HepG2 (cell line): ENCODE data around the gene UBALD1. TPM values are rescaled to one million over a fixed set of nuclear protein-coding genes. Genes with fewer than 3 reads are reported as not detected.

Experiments used
- ATM ChIP-seq: fragments of 450-650 bp; IDR thresholded peaks from 2 replicates; pipeline ENCODE4 v1.7.1; 2017; ENCODE audit warnings: mild to moderate bottlenecking, borderline replicate concordance
- FOXK2 ChIP-seq: fragments of 450-650 bp; IDR thresholded peaks from 2 replicates; pipeline ENCODE4 v1.6.1; 2016
- FOXP1 ChIP-seq, 2 experiments: fragments of 450-650 bp in 1 of 2; IDR thresholded peaks; 2 replicates each; pipeline ENCODE4 v1.6.1; 2017 to 2018; ENCODE audit warnings: antibody characterized with exemption in 1 of 2
- HNRNPL ChIP-seq: fragments of 200-400 bp; formaldehyde crosslinking; IDR thresholded peaks from 2 replicates; pipeline ENCODE4 v1.6.1; 2017; ENCODE audit warnings: mild to moderate bottlenecking, low read depth, low read length
- KDM6A ChIP-seq: IDR thresholded peaks from 2 replicates; pipeline ENCODE4 v1.6.1; 2016; ENCODE audit warnings: low read depth
- KLF16 ChIP-seq, 2 experiments: sonication (generic) in 1 of 2; formaldehyde crosslinking in 1 of 2; IDR thresholded peaks; 2 replicates each; pipeline versions ENCODE4 v1.6.1 to v1.8.0; 2016 to 2023; ENCODE audit warnings: missing genetic modification reagents in 2 of 2, missing compliant biosample characterization in 1 of 2
- NFYC ChIP-seq: IDR thresholded peaks from 2 replicates; pipeline ENCODE4 v1.6.1; 2016; ENCODE audit warnings: missing genetic modification reagents, missing compliant biosample characterization
- SALL1 ChIP-seq: sonication (generic); formaldehyde crosslinking; IDR thresholded peaks from 2 replicates; pipeline ENCODE4 v1.8.0; 2022; ENCODE audit warnings: mild to moderate bottlenecking, missing genetic modification reagents
- TEAD3 ChIP-seq: optimal IDR thresholded peaks from 2 replicates; pipeline ENCODE3; 2016; ENCODE audit warnings: borderline replicate concordance
- ZBTB20 ChIP-seq: sonication (generic); formaldehyde crosslinking; IDR thresholded peaks from 2 replicates; pipeline ENCODE4 v1.8.1; 2023; ENCODE audit warnings: missing genetic modification reagents, low read depth, mild to moderate bottlenecking, borderline replicate concordance
- ZFP36 ChIP-seq: fragments of 150-350 bp; IDR thresholded peaks from 2 replicates; pipeline ENCODE4 v1.6.1; 2018; ENCODE audit warnings: borderline replicate concordance, low read length, low read depth; ENCODE audit not compliant: partially characterized antibody
- ZNF569 ChIP-seq: sonication (generic); formaldehyde crosslinking; IDR thresholded peaks from 2 replicates; pipeline ENCODE4 v1.5.0; 2020; ENCODE audit warnings: mild to moderate bottlenecking, missing genetic modification reagents, moderate library complexity, borderline replicate concordance
- ZNF761 ChIP-seq: sonication (generic); formaldehyde crosslinking; conservative IDR thresholded peaks from 2 replicates; pipeline ENCODE4 v1.4.0; 2020; ENCODE audit warnings: mild to moderate bottlenecking, missing genetic modification reagents
- ZNF790 ChIP-seq: sonication (generic); formaldehyde crosslinking; IDR thresholded peaks from 2 replicates; pipeline ENCODE4 v1.8.0; 2022; ENCODE audit warnings: missing genetic modification reagents, mild to moderate bottlenecking, borderline replicate concordance
- ZSCAN31 ChIP-seq: sonication (generic); formaldehyde crosslinking; IDR thresholded peaks from 2 replicates; pipeline ENCODE4 v1.5.0; 2020; ENCODE audit warnings: low read depth, mild to moderate bottlenecking, missing genetic modification reagents
- polyA plus RNA-seq, 8 experiments: library from polyadenylated mRNA; depleted of rRNA in 3 of 8; stranded (reverse) in 7 of 8; unstranded in 1 of 8; fragments of >200 nt; fragmentation: Illumina TruSeq in 4 of 8; extraction: Trizol in 4 of 8; gene quantifications; 2 replicates each; pipeline versions ENCODE4 v1.2.1 to v1.2.3, GENCODE V29; 2011 to 2016; ENCODE audit warnings: low read depth in 4 of 8, missing spikeins in 1 of 8, mixed read lengths in 1 of 8; ENCODE audit not compliant: insufficient read depth in 1 of 8
- total RNA-seq, 5 experiments: library from RNA; depleted of rRNA; stranded (reverse); fragments of >200 nt; fragmentation: Illumina TruSeq; extraction: Trizol; gene quantifications; 2 replicates each; pipeline ENCODE4 v1.2.3, GENCODE V29; 2016; ENCODE audit warnings: low read depth in 1 of 5
- TF ChIP-seq, protein P1 (sequence below): sonication (generic); formaldehyde crosslinking; IDR thresholded peaks from 2 replicates; pipeline ENCODE4 v1.4.0; 2020; ENCODE audit warnings: mild to moderate bottlenecking, missing genetic modification reagents
- TF ChIP-seq, protein P2 (sequence below), 2 experiments: fragments of 450-650 bp in 1 of 2; sonication (generic) in 1 of 2; formaldehyde crosslinking; IDR thresholded peaks; 2 replicates each; pipeline versions ENCODE4 v1.5.0 to v1.8.0; 2020 to 2022; ENCODE audit warnings: mild to moderate bottlenecking in 1 of 2, missing genetic modification reagents in 1 of 2
- TF ChIP-seq, protein P3 (sequence below): sonication (generic); formaldehyde crosslinking; IDR thresholded peaks from 2 replicates; pipeline ENCODE4 v1.5.1; 2020; ENCODE audit warnings: missing genetic modification reagents, mild to moderate bottlenecking, borderline replicate concordance
- TF ChIP-seq, protein P4 (sequence below): sonication (generic); formaldehyde crosslinking; IDR thresholded peaks from 2 replicates; pipeline ENCODE4 v1.5.1; 2020; ENCODE audit warnings: mild to moderate bottlenecking, missing genetic modification reagents, borderline replicate concordance
- TF ChIP-seq, protein P5 (sequence below): sonication (generic); formaldehyde crosslinking; IDR thresholded peaks from 2 replicates; pipeline ENCODE4 v1.5.0; 2020; ENCODE audit warnings: missing genetic modification reagents
- TF ChIP-seq, protein P6 (sequence below): sonication (generic); formaldehyde crosslinking; IDR thresholded peaks from 2 replicates; pipeline ENCODE4 v1.8.0; 2022; ENCODE audit warnings: missing genetic modification reagents, low read depth, mild to moderate bottlenecking, borderline replicate concordance

Gene UBALD1
- total and polyA plus RNA-seq, 2 of the 13 experiments (the other 11 are each of a cell fraction or from before 2014, with no cell fraction given), result 6.8 to 12.3 TPM

DNA sequence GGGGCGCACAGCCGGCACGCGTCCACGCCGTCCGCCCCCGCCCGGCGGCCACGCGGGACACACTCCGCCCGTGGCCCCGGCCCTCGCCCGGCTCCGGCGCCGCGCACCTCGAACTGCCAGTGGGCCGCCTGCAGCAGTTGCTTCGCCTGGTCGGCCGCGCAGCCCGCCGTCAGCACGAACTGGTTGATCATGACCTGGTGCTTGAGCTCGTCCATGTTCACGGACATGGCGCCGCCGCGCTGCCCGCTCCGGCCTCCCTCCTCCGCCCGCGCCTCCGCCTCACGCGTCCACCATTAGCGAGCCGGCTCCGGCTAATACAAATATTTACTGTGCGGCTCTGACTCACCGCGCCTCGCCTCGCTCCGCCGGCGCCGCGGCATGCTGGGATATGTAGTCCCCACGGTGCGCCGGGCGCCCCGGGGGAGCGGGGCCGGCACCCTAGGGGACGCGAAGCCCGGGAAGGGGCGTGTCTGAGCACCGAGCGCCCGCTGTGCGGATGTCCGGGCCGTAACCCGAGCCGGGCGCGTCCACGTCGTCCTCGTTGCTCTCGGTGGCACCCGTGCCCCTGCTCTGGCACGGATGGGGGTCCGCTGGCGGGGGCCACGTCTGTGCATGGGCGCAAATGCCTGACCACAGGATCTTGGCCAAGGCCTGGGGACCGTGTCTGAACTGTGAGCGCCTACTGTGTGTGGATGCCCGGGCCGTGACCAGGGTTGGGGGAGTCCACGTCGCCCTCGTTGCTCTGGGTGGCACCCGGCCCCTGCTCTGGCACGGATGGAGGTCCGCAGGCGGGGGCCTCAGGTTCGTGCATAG lies at the start of gene UBALD1 (continued):
- TF ChIP-seq, protein P1, sequence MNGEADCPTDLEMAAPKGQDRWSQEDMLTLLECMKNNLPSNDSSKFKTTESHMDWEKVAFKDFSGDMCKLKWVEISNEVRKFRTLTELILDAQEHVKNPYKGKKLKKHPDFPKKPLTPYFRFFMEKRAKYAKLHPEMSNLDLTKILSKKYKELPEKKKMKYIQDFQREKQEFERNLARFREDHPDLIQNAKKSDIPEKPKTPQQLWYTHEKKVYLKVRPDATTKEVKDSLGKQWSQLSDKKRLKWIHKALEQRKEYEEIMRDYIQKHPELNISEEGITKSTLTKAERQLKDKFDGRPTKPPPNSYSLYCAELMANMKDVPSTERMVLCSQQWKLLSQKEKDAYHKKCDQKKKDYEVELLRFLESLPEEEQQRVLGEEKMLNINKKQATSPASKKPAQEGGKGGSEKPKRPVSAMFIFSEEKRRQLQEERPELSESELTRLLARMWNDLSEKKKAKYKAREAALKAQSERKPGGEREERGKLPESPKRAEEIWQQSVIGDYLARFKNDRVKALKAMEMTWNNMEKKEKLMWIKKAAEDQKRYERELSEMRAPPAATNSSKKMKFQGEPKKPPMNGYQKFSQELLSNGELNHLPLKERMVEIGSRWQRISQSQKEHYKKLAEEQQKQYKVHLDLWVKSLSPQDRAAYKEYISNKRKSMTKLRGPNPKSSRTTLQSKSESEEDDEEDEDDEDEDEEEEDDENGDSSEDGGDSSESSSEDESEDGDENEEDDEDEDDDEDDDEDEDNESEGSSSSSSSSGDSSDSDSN, result peak; percentile 70
- TF ChIP-seq ZSCAN31 (CRISPR knock-in tag), result peak; percentile 67; the same call in 1 of the 2 replicates
- TF ChIP-seq TEAD3 (CRISPR knock-in tag), result peak; percentile 72
- TF ChIP-seq, protein P2, sequence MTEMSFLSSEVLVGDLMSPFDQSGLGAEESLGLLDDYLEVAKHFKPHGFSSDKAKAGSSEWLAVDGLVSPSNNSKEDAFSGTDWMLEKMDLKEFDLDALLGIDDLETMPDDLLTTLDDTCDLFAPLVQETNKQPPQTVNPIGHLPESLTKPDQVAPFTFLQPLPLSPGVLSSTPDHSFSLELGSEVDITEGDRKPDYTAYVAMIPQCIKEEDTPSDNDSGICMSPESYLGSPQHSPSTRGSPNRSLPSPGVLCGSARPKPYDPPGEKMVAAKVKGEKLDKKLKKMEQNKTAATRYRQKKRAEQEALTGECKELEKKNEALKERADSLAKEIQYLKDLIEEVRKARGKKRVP (CRISPR knock-in tag; IDR thresholded peaks at IDR 0.05), result peak in 1 of 2 experiments; percentile 70; a peak in 2 of 4 replicates
- no peak for TF ChIP-seq FOXP1 (IDR thresholded peaks at IDR 0.05)
- TF ChIP-seq FOXP1 (CRISPR knock-in tag; IDR thresholded peaks at IDR 0.05), result peak; percentile 59
- TF ChIP-seq KDM6A (CRISPR knock-in tag), result no peak
- TF ChIP-seq ZNF761 (CRISPR knock-in tag), result no peak; the same call in 1 of the 2 replicates
- TF ChIP-seq NFYC (CRISPR knock-in tag), result peak; percentile 67
- TF ChIP-seq, protein P3, sequence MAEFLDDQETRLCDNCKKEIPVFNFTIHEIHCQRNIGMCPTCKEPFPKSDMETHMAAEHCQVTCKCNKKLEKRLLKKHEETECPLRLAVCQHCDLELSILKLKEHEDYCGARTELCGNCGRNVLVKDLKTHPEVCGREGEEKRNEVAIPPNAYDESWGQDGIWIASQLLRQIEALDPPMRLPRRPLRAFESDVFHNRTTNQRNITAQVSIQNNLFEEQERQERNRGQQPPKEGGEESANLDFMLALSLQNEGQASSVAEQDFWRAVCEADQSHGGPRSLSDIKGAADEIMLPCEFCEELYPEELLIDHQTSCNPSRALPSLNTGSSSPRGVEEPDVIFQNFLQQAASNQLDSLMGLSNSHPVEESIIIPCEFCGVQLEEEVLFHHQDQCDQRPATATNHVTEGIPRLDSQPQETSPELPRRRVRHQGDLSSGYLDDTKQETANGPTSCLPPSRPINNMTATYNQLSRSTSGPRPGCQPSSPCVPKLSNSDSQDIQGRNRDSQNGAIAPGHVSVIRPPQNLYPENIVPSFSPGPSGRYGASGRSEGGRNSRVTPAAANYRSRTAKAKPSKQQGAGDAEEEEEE, result no peak
- TF ChIP-seq, protein P4, sequence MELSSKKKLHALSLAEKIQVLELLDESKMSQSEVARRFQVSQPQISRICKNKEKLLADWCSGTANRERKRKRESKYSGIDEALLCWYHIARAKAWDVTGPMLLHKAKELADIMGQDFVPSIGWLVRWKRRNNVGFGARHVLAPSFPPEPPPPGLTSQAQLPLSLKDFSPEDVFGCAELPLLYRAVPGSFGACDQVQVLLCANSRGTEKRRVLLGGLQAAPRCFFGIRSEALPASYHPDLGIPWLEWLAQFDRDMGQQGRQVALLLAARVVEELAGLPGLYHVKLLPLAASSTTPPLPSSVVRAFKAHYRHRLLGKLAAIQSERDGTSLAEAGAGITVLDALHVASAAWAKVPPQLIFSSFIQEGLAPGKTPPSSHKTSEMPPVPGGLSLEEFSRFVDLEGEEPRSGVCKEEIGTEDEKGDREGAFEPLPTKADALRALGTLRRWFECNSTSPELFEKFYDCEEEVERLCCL (CRISPR knock-in tag), result peak; percentile 24; the same call in 1 of the 2 replicates
- TF ChIP-seq, protein P5, sequence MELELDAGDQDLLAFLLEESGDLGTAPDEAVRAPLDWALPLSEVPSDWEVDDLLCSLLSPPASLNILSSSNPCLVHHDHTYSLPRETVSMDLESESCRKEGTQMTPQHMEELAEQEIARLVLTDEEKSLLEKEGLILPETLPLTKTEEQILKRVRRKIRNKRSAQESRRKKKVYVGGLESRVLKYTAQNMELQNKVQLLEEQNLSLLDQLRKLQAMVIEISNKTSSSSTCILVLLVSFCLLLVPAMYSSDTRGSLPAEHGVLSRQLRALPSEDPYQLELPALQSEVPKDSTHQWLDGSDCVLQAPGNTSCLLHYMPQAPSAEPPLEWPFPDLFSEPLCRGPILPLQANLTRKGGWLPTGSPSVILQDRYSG, result no peak
- no peak for TF ChIP-seq ATM
- TF ChIP-seq ZBTB20 (CRISPR knock-in tag), result no peak
- 0 out of 2 replicates have a peak, but pooled peaks have one; percentile 84 for TF ChIP-seq HNRNPL
- no peak for TF ChIP-seq ZNF790 (CRISPR knock-in tag)
- TF ChIP-seq, protein P6, sequence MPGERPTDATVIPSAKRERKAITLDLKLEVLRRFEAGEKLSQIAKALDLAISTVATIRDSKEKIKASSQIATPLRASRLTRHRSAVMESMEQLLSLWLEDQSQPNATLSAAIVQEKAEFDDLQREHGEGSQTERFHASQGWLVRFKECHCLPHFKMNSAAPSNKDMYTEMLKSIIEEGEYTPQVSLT, result no peak
- TF ChIP-seq FOXK2, result no peak
- TF ChIP-seq SALL1 (CRISPR knock-in tag), result peak; percentile 75
- peak in 1 of 2 experiments; percentile 89; a peak in 2 of 4 replicates for TF ChIP-seq KLF16 (CRISPR knock-in tag; IDR thresholded peaks at IDR 0.05)
- TF ChIP-seq ZFP36, result no peak
- TF ChIP-seq ZNF569 (CRISPR knock-in tag), result no peak
